Esophagus squamous epithelium (tissue), 4 donors: ENCODE data around the gene ARHGAP45.

Source experiments
- CTCF ChIP-seq, 6 experiments: fragments of 450-650 bp in 4 of 6; fragments of 200-600 bp in 2 of 6; sonication (generic) in 2 of 6; IDR thresholded peaks; one replicate each; pipeline ENCODE4 v1.5.1; 2016 to 2019; ENCODE audit warnings: antibody characterized with exemption in 6 of 6, mild to moderate bottlenecking in 4 of 6, moderate library complexity in 4 of 6
- POLR2A ChIP-seq, 4 donors: fragments of 450-650 bp; IDR thresholded peaks; one replicate each; pipeline ENCODE4 v1.6.1; 2017; ENCODE audit warnings: antibody characterized with exemption in 4 of 4, mild to moderate bottlenecking in 4 of 4, moderate library complexity in 3 of 4

- TF ChIP-seq CTCF (IDR thresholded peaks at IDR 0.05) (no peak), POLR2A (IDR thresholded peaks at IDR 0.05) (no peak)
These were observed 1.3 kb upstream of the ARHGAP45 start for GRCh38 chr19:1065606-1066109.
